Colonic mucosa (tissue), 4 donors: ENCODE data around the gene C22orf42. TPM values are rescaled to one million over a fixed set of nuclear protein-coding genes. Genes with fewer than 3 reads are reported as not detected.

ENCODE experiments used
- DNase-seq: peaks from one replicate; pipeline ENCODE4 v3.0.0-alpha.2; 2020
- H3K27ac ChIP-seq: fragments of 200-600 bp; one replicate; pipeline ENCODE4 v1.8.0; 2021
- H3K27me3 ChIP-seq: fragments of 200-600 bp; one replicate; pipeline ENCODE4 v1.8.0; 2021
- H3K36me3 ChIP-seq: fragments of 200-600 bp; one replicate; pipeline ENCODE4 v1.8.0; 2021
- H3K4me1 ChIP-seq: fragments of 200-600 bp; one replicate; pipeline ENCODE4 v1.8.0; 2021; ENCODE audit warnings: mild to moderate bottlenecking
- H3K4me3 ChIP-seq: fragments of 200-600 bp; one replicate; pipeline ENCODE4 v1.8.0; 2021
- H3K9ac ChIP-seq, 2 donors: one replicate each; pipeline ENCODE4 v1.7.0; 2013; ENCODE audit warnings: control low read depth in 2 of 2, low read depth in 2 of 2, low read length in 2 of 2
- H3K9me3 ChIP-seq: fragments of 200-600 bp; one replicate; pipeline ENCODE4 v1.8.0; 2021
- CTCF ChIP-seq: fragments of 200-600 bp; IDR thresholded peaks from one replicate; pipeline ENCODE4 v1.8.0; 2022; ENCODE audit warnings: antibody characterized with exemption, mild to moderate bottlenecking
- intact Hi-C: fragments of 100-400 bp; cut with DNase I; formaldehyde crosslinking; loops from one replicate; pipeline ENCODE4 v1.14.1; 2022
- total RNA-seq, 2 donors: library from RNA; stranded (reverse); fragmentation: NEBNext Ultra II Directional in 1 of 2; extraction: Animal tissue kit (Norgen Biotek cat#: 25700) in 1 of 2; gene quantifications; one replicate each; pipeline ENCODE4 v1.2.1, GENCODE V29; 2021
- donor health status: healthy.
- donor health status: DM: no; HTN: no; CAD: no.
- donor health status: DM: no; HTN: no; CAD: no.

The C22orf42 gene
- total RNA-seq: not detected

GRCh38 chr22:32158712-32159533 is at the start of gene C22orf42:
TSS of gene C22orf42 (minus strand) at chr22:32159303. CDS start at chr22:32159215, 88 bp downstream.
- TF ChIP-seq CTCF: no peak
- Histone ChIP-seq H3K4me1 (no peaks in the 10 kb centered on the region), H3K4me3 (no peak within 1 kb of the TSS), H3K36me3 (no peaks in the 10 kb centered on the region), H3K27ac (no peak within 1 kb of the TSS), H3K27me3 (no peaks in the 10 kb centered on the region), H3K9ac (no peak within 1 kb of the TSS), H3K9me3 (no peaks in the 10 kb centered on the region)
- DNase-seq: no peak
- intact Hi-C loops: no loop called here

- Histone ChIP-seq H3K27ac (no peak overlapping the region), H3K4me1 (no peaks in the 10 kb centered on the region), H3K9ac (no peak overlapping the region), H3K4me3 (no peak overlapping the region), H3K27me3 (peaks cover 7% of the 10 kb centered on the region), H3K36me3 (no peaks in the 10 kb centered on the region), H3K9me3 (no peaks in the 10 kb centered on the region)
- DNase-seq: no peak
- intact Hi-C loops: no loop called here
- no peak for TF ChIP-seq CTCF
These were observed 49.6 kb upstream of the C22orf42 start for GRCh38 chr22:32208681-32209080.

- no peaks in the 10 kb centered on the region for H3K9me3 ChIP-seq
- H3K9ac ChIP-seq: no peak overlapping the region
- no peak for TF ChIP-seq CTCF
- no peaks in the 10 kb centered on the region for H3K36me3 ChIP-seq
- intact Hi-C loops: no loop called here
- H3K27ac ChIP-seq: no peak overlapping the region
- no peak for DNase-seq
- H3K4me1 ChIP-seq: peaks cover 1% of the 10 kb centered on the region
- H3K4me3 ChIP-seq: no peak overlapping the region
- H3K27me3 ChIP-seq: peaks cover 12% of the 10 kb centered on the region
These were observed 48.9 kb upstream of the C22orf42 start for GRCh38 chr22:32207971-32208480.

- Histone ChIP-seq H3K9me3 (no peaks in the 10 kb centered on the region), H3K36me3 (no peaks in the 10 kb centered on the region), H3K27ac (no peak overlapping the region), H3K4me1 (peaks cover 4% of the 10 kb centered on the region), H3K27me3 (peaks cover 15% of the 10 kb centered on the region), H3K4me3 (no peak overlapping the region), H3K9ac (no peak overlapping the region)
- peak; percentile 54 for TF ChIP-seq CTCF
- peak; percentile 51 for DNase-seq
- intact Hi-C loops: no loop called here
These were observed 48.0 kb upstream of the C22orf42 start for GRCh38 chr22:32206774-32207758.

GRCh38 chr22:32205974-32206773 is 47.1 kb upstream of the C22orf42 start:
- Histone ChIP-seq H3K27ac (no peak overlapping the region), H3K9ac (no peak overlapping the region), H3K4me3 (no peak overlapping the region), H3K27me3 (peaks cover 15% of the 10 kb centered on the region), H3K36me3 (no peaks in the 10 kb centered on the region), H3K9me3 (no peaks in the 10 kb centered on the region), H3K4me1 (peaks cover 4% of the 10 kb centered on the region)
- intact Hi-C loops: no loop called here
- DNase-seq: no peak
- TF ChIP-seq CTCF: no peak
